ENCODE measurements around the gene RPS15.

Gene RPS15

GRCh38 chr19:1455336-1456120 is 17.3 kb downstream of the RPS15 start:
- DNase-seq = peak in 1 of 2 donors; percentile 51
- no peak overlapping the region for H3K14ac ChIP-seq (ENCODE audit: low read length)
- whole genome bisulfite sequencing (ENCODE audit: extremely low coverage, insufficient coverage, insufficient read length) = no CpG with 5 or more reads among the region's 42 CpGs

DNA sequence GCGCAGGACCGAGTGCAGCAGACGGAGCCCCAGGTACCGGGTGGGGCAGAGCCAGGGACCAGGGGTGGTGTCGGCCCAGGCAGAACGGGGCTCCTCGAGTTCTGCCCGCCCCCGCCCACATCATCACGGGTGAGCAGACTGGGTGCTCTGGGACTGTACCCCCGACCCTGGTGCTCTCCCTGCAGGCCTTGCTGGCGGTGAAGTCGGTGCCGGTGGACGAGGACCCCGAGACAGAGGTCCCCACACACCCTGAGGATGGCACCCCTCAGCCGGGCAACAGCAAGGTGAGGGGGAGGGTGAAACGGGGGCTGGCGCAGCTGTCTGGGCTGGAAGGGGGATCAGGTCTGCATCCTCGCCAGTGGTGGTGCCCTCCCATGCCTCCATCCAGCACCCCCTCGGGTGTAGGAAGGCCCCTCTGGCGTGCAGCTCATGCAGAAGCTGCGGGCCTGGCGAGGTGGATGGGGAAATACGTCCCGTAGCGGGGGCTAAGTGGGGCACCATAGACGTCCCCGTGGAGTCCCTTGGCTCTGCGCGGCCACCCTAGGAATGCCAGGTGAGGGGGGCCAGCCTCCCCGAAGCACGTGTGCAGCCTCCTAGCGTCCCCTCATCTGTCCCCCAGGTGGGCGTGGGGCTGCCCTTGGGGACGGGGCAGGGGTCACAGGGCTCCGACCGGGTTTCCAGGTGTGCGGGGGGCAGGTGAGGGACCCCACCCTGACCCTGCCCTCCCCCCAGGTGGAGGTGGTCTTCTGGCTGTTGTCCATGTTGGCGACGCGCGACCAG is 18.1 kb downstream of the RPS15 start:
- Histone ChIP-seq H4K8ac (ENCODE audit: low read depth, low read length) (no peak overlapping the region), H3K4me1 (ENCODE audit: control insufficient read depth in 1 of 2, insufficient read depth in 2 of 2, low read length in 2 of 2) (no peaks in the 10 kb centered on the region), H4K12ac (ENCODE audit: low read depth, low read length) (no peak overlapping the region), H3K4me3 (ENCODE audit: low read depth, low read length) (no peak overlapping the region), H3K27me3 (ENCODE audit: insufficient read depth, low read length) (peaks cover 12% of the 10 kb centered on the region), H3K4ac (ENCODE audit: low read depth, low read length) (no peak overlapping the region), H4K91ac (ENCODE audit: low read depth, low read length) (no peak overlapping the region), H2AFZ (ENCODE audit: insufficient read depth, low read length, poor library complexity) (no peak overlapping the region), H2BK12ac (ENCODE audit: low read length) (no peak overlapping the region), H3K9me3 (ENCODE audit: insufficient read depth, low read depth, low read length) (peaks cover 17% of the 10 kb centered on the region), H3K4me2 (ENCODE audit: low read length) (no peak overlapping the region), H2BK120ac (ENCODE audit: insufficient read depth, low read length, poor library complexity) (no peak overlapping the region), H3K9ac (ENCODE audit: low read length) (no peak overlapping the region), H3K23ac (ENCODE audit: low read length) (no peak overlapping the region), H3K79me1 (ENCODE audit: low read length) (no peaks in the 10 kb centered on the region), H3K79me2 (ENCODE audit: control insufficient read depth, insufficient read depth, low read length, poor library complexity) (no peaks in the 10 kb centered on the region), H3K27ac (ENCODE audit: low read depth, low read length) (no peak overlapping the region), H2AK5ac (ENCODE audit: low read length) (no peak overlapping the region), H3K18ac (ENCODE audit: low read length) (no peak overlapping the region), H3K14ac (ENCODE audit: low read length) (no peak overlapping the region), H3K36me3 (ENCODE audit: control insufficient read depth in 1 of 2, insufficient read depth in 2 of 2, low read length in 2 of 2) (peaks cover 3 to 5% of the 10 kb centered on the region in 2 experiments), H2BK5ac (ENCODE audit: low read depth, low read length, poor library complexity) (no peak overlapping the region)
- no CpG with 5 or more reads among the region's 43 CpGs for WGBS (ENCODE audit: extremely low coverage, insufficient coverage, insufficient read length)
- DNase-seq = no peak

More at GRCh38 chr19:1455336-1456120, 17.3 kb downstream of the RPS15 start:
- H3K27ac ChIP-seq (ENCODE audit: low read depth, low read length) = no peak overlapping the region
- H2BK120ac ChIP-seq (ENCODE audit: insufficient read depth, low read length, poor library complexity) = no peak overlapping the region
- H2AFZ ChIP-seq (ENCODE audit: insufficient read depth, low read length, poor library complexity) = no peak overlapping the region
- no peak overlapping the region for H2AK5ac ChIP-seq (ENCODE audit: low read length)
- peaks cover 20% of the 10 kb centered on the region for H3K27me3 ChIP-seq (ENCODE audit: insufficient read depth, low read length)
- no peaks in the 10 kb centered on the region for H3K79me2 ChIP-seq (ENCODE audit: control insufficient read depth, insufficient read depth, low read length, poor library complexity)
- no peak overlapping the region for H2BK12ac ChIP-seq (ENCODE audit: low read length)
- no peak overlapping the region for H4K12ac ChIP-seq (ENCODE audit: low read depth, low read length)
- H3K36me3 ChIP-seq (ENCODE audit: control insufficient read depth in 1 of 2, insufficient read depth in 2 of 2, low read length in 2 of 2) = peaks cover 3 to 5% of the 10 kb centered on the region in 2 experiments
- no peak overlapping the region for H3K18ac ChIP-seq (ENCODE audit: low read length)
- H3K23ac ChIP-seq (ENCODE audit: low read length) = no peak overlapping the region
- H3K4ac ChIP-seq (ENCODE audit: low read depth, low read length) = no peak overlapping the region
- H3K4me1 ChIP-seq (ENCODE audit: control insufficient read depth in 1 of 2, insufficient read depth in 2 of 2, low read length in 2 of 2) = no peaks in the 10 kb centered on the region
- no peak overlapping the region for H3K9ac ChIP-seq (ENCODE audit: low read length)
- no peak overlapping the region for H3K4me2 ChIP-seq (ENCODE audit: low read length)
- no peak overlapping the region for H4K8ac ChIP-seq (ENCODE audit: low read depth, low read length)
- no peak overlapping the region for H3K4me3 ChIP-seq (ENCODE audit: low read depth, low read length)
- peaks cover 19% of the 10 kb centered on the region for H3K9me3 ChIP-seq (ENCODE audit: insufficient read depth, low read depth, low read length)
- H2BK5ac ChIP-seq (ENCODE audit: low read depth, low read length, poor library complexity) = no peak overlapping the region
- H4K91ac ChIP-seq (ENCODE audit: low read depth, low read length) = no peak overlapping the region
- no peaks in the 10 kb centered on the region for H3K79me1 ChIP-seq (ENCODE audit: low read length)

DNA sequence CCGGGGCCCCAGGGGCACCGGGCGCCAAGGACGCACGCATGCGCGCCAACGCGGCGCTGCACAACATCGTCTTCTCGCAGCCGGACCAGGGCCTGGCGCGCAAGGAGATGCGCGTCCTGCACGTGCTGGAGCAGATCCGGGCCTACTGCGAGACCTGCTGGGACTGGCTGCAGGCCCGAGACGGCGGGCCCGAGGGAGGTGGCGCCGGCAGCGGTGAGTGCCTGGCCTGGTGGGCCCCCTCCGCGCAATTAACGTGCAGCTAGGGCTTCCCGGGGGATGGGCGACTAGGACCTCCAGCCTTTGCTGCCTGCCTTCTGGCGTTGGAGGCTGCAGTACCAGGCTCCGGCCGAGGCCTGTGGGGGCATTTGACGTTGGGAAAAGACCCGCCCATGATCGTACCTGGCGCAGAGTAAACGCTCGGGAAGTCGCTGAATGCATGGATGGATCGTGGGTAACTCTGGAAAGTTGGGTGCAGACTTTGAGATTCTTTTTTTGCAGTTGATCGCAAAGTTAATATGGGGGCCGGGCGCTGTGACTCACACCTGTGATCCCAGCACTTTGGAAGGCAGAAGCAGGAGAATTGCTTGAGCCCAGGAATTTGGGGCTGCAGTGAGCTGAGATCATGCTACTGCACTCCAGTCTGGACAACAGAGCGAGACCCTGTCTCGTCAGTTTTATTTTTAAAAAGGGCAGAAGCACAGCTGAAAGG is 19.0 kb downstream of the RPS15 start:
- Histone ChIP-seq H2BK5ac (ENCODE audit: low read depth, low read length, poor library complexity) (no peak overlapping the region), H4K12ac (ENCODE audit: low read depth, low read length) (no peak overlapping the region), H4K91ac (ENCODE audit: low read depth, low read length) (no peak overlapping the region), H2AK5ac (ENCODE audit: low read length) (no peak overlapping the region), H2BK120ac (ENCODE audit: insufficient read depth, low read length, poor library complexity) (no peak overlapping the region), H3K9me3 (ENCODE audit: insufficient read depth, low read depth, low read length) (peaks cover 17% of the 10 kb centered on the region), H3K14ac (ENCODE audit: low read length) (no peak overlapping the region), H3K9ac (ENCODE audit: low read length) (no peak overlapping the region), H3K4me1 (ENCODE audit: control insufficient read depth in 1 of 2, insufficient read depth in 2 of 2, low read length in 2 of 2) (no peaks in the 10 kb centered on the region), H3K4me2 (ENCODE audit: low read length) (no peak overlapping the region), H3K79me2 (ENCODE audit: control insufficient read depth, insufficient read depth, low read length, poor library complexity) (no peaks in the 10 kb centered on the region), H3K27ac (ENCODE audit: low read depth, low read length) (no peak overlapping the region), H3K36me3 (ENCODE audit: control insufficient read depth in 1 of 2, insufficient read depth in 2 of 2, low read length in 2 of 2) (peaks cover 3 to 5% of the 10 kb centered on the region in 2 experiments), H2AFZ (ENCODE audit: insufficient read depth, low read length, poor library complexity) (no peak overlapping the region), H3K18ac (ENCODE audit: low read length) (no peak overlapping the region), H4K8ac (ENCODE audit: low read depth, low read length) (no peak overlapping the region), H3K23ac (ENCODE audit: low read length) (no peak overlapping the region), H2BK12ac (ENCODE audit: low read length) (no peak overlapping the region), H3K4me3 (ENCODE audit: low read depth, low read length) (no peak overlapping the region), H3K4ac (ENCODE audit: low read depth, low read length) (no peak overlapping the region), H3K27me3 (ENCODE audit: insufficient read depth, low read length) (peaks cover 4% of the 10 kb centered on the region), H3K79me1 (ENCODE audit: low read length) (no peaks in the 10 kb centered on the region)
- no CpG with 5 or more reads among the region's 48 CpGs for WGBS (ENCODE audit: extremely low coverage, insufficient coverage, insufficient read length)
- DNase-seq = peak in 1 of 2 donors; percentile 33

- Histone ChIP-seq H2AFZ (ENCODE audit: insufficient read depth, low read length, poor library complexity) (no peak overlapping the region), H3K23ac (ENCODE audit: low read length) (no peak overlapping the region), H4K12ac (ENCODE audit: low read depth, low read length) (no peak overlapping the region), H3K9ac (ENCODE audit: low read length) (no peak overlapping the region), H3K4me3 (ENCODE audit: low read depth, low read length) (no peak overlapping the region), H2BK120ac (ENCODE audit: insufficient read depth, low read length, poor library complexity) (no peak overlapping the region), H2BK5ac (ENCODE audit: low read depth, low read length, poor library complexity) (no peak overlapping the region), H3K4me1 (ENCODE audit: control insufficient read depth in 1 of 2, insufficient read depth in 2 of 2, low read length in 2 of 2) (no peaks in the 10 kb centered on the region), H3K36me3 (ENCODE audit: control insufficient read depth in 1 of 2, insufficient read depth in 2 of 2, low read length in 2 of 2) (peaks cover 3 to 5% of the 10 kb centered on the region in 2 experiments), H3K79me1 (ENCODE audit: low read length) (no peaks in the 10 kb centered on the region), H3K9me3 (ENCODE audit: insufficient read depth, low read depth, low read length) (peaks cover 15% of the 10 kb centered on the region), H2AK5ac (ENCODE audit: low read length) (no peak overlapping the region), H2BK12ac (ENCODE audit: low read length) (no peak overlapping the region), H3K27ac (ENCODE audit: low read depth, low read length) (no peak overlapping the region), H3K18ac (ENCODE audit: low read length) (no peak overlapping the region), H4K91ac (ENCODE audit: low read depth, low read length) (no peak overlapping the region), H3K14ac (ENCODE audit: low read length) (no peak overlapping the region), H3K4me2 (ENCODE audit: low read length) (no peak overlapping the region), H4K8ac (ENCODE audit: low read depth, low read length) (no peak overlapping the region), H3K79me2 (ENCODE audit: control insufficient read depth, insufficient read depth, low read length, poor library complexity) (no peaks in the 10 kb centered on the region), H3K4ac (ENCODE audit: low read depth, low read length) (no peak overlapping the region), H3K27me3 (ENCODE audit: insufficient read depth, low read length) (no peaks in the 10 kb centered on the region)
- no CpG with 5 or more reads among the region's 16 CpGs for WGBS (ENCODE audit: extremely low coverage, insufficient coverage, insufficient read length)
- DNase-seq = no peak
Observed at GRCh38 chr19:1457892-1458291, 19.7 kb downstream of the RPS15 start.

All from trophoblast cell (in vitro differentiated cells and primary cell).